ENCODE measurements around the gene MAP2K5.

Gene MAP2K5

DNA sequence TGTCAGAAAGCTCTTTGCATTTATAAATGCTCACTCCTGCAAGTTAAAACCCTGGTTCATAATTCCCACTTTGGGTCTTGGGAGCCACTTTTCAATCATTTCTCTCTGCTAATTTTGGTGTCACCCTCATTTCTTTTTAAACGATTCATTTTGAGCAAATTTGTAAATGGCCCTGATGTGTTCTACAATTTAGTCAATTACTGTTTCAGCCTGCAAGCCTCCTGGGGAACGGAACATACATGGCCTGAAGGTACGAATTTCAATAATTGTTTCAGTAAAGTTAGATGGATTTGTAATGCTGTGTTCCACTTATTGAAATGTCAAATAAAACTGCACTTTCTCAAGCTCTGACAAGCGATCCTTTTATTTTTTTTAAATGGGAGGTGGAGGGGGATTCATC lies 43.2 kb downstream of the MAP2K5 start:
- Histone ChIP-seq H3K27ac (replicated peaks; ENCODE audit: low read length) (no peak overlapping the region), H3K9me3 (replicated peaks in 1 of 2; ENCODE audit: control insufficient read depth in 2 of 2, insufficient read depth in 1 of 2, low read depth in 1 of 2, low read length in 2 of 2) (no peaks in the 10 kb centered on the region), H2AK5ac (ENCODE audit: low read depth, low read length) (no peak overlapping the region), H4K91ac (ENCODE audit: low read depth, low read length, poor library complexity) (no peak overlapping the region), H3K4ac (ENCODE audit: low read length) (no peak overlapping the region), H3K18ac (ENCODE audit: low read length) (no peak overlapping the region), H4K8ac (ENCODE audit: low read depth, low read length) (no peak overlapping the region), H2BK12ac (ENCODE audit: low read length) (no peak overlapping the region), H3K23ac (ENCODE audit: low read depth, low read length, poor library complexity) (no peak overlapping the region), H2AFZ (ENCODE audit: low read length) (no peak overlapping the region), H2BK15ac (ENCODE audit: low read length) (no peak overlapping the region), H3K4me2 (ENCODE audit: insufficient read depth, low read length, poor library complexity, severe bottlenecking) (no peak overlapping the region), H3K4me1 (ENCODE audit: control insufficient read depth in 2 of 2, insufficient read depth in 1 of 2, low read depth in 1 of 2, low read length in 2 of 2) (peaks cover 0 to 3% of the 10 kb centered on the region in 2 donors), H2BK120ac (ENCODE audit: low read depth, low read length) (no peak overlapping the region), H3K79me1 (ENCODE audit: low read depth, low read length) (no peaks in the 10 kb centered on the region), H3K9ac (ENCODE audit: low read depth, low read length, poor library complexity) (no peak overlapping the region), H3K14ac (ENCODE audit: low read length) (no peak overlapping the region), H3K27me3 (ENCODE audit: control insufficient read depth in 3 of 3, insufficient read depth in 3 of 3, low read depth in 1 of 3, low read length in 3 of 3) (no peaks in the 10 kb centered on the region), H3K36me3 (replicated peaks in 1 of 2; ENCODE audit: control insufficient read depth in 2 of 2, insufficient read depth in 2 of 2, low read length in 2 of 2) (peaks cover 1 to 21% of the 10 kb centered on the region in 2 donors), H2BK5ac (ENCODE audit: low read length) (no peak overlapping the region), H3K4me3 (ENCODE audit: low read length in 2 of 2) (no peak overlapping the region)
- no CpG with 5 or more reads among the region's 4 CpGs for WGBS, 2 donors (ENCODE audit: extremely low coverage in 2 of 2, insufficient read length in 2 of 2, insufficient replicate concordance in 1 of 2)
- no peak for DNase-seq (ENCODE audit: low spot score)

GRCh38 chr15:67587331-67587730 lies 44.8 kb downstream of the MAP2K5 start:
- Histone ChIP-seq H3K27ac (replicated peaks; ENCODE audit: low read length) (no peak overlapping the region), H2BK15ac (ENCODE audit: low read length) (no peak overlapping the region), H3K4me2 (ENCODE audit: insufficient read depth, low read length, poor library complexity, severe bottlenecking) (no peak overlapping the region), H2BK120ac (ENCODE audit: low read depth, low read length) (no peak overlapping the region), H3K27me3 (ENCODE audit: control insufficient read depth in 3 of 3, insufficient read depth in 3 of 3, low read depth in 1 of 3, low read length in 3 of 3) (no peaks in the 10 kb centered on the region), H4K91ac (ENCODE audit: low read depth, low read length, poor library complexity) (no peak overlapping the region), H3K4me1 (ENCODE audit: control insufficient read depth in 2 of 2, insufficient read depth in 1 of 2, low read depth in 1 of 2, low read length in 2 of 2) (peaks cover 0 to 3% of the 10 kb centered on the region in 2 donors), H2AK5ac (ENCODE audit: low read depth, low read length) (no peak overlapping the region), H3K4ac (ENCODE audit: low read length) (no peak overlapping the region), H4K8ac (ENCODE audit: low read depth, low read length) (no peak overlapping the region), H3K9ac (ENCODE audit: low read depth, low read length, poor library complexity) (no peak overlapping the region), H2AFZ (ENCODE audit: low read length) (no peak overlapping the region), H3K36me3 (replicated peaks in 1 of 2; ENCODE audit: control insufficient read depth in 2 of 2, insufficient read depth in 2 of 2, low read length in 2 of 2) (peaks cover 1 to 21% of the 10 kb centered on the region in 2 donors), H3K14ac (ENCODE audit: low read length) (no peak overlapping the region), H2BK12ac (ENCODE audit: low read length) (no peak overlapping the region), H3K79me1 (ENCODE audit: low read depth, low read length) (no peaks in the 10 kb centered on the region), H3K18ac (ENCODE audit: low read length) (no peak overlapping the region), H3K4me3 (ENCODE audit: low read length in 2 of 2) (no peak overlapping the region), H2BK5ac (ENCODE audit: low read length) (no peak overlapping the region), H3K9me3 (replicated peaks in 1 of 2; ENCODE audit: control insufficient read depth in 2 of 2, insufficient read depth in 1 of 2, low read depth in 1 of 2, low read length in 2 of 2) (no peaks in the 10 kb centered on the region), H3K23ac (ENCODE audit: low read depth, low read length, poor library complexity) (no peak overlapping the region)
- WGBS, 2 donors (ENCODE audit: extremely low coverage in 2 of 2, insufficient read length in 2 of 2, insufficient replicate concordance in 1 of 2): no CpG with 5 or more reads among the region's 7 CpGs
- no peak for DNase-seq (ENCODE audit: low spot score)

GRCh38 chr15:67587754-67588153 lies 45.3 kb downstream of the MAP2K5 start:
- Histone ChIP-seq H2BK15ac (ENCODE audit: low read length) (no peak overlapping the region), H3K4me1 (ENCODE audit: control insufficient read depth in 2 of 2, insufficient read depth in 1 of 2, low read depth in 1 of 2, low read length in 2 of 2) (peaks cover 0 to 3% of the 10 kb centered on the region in 2 donors), H4K91ac (ENCODE audit: low read depth, low read length, poor library complexity) (no peak overlapping the region), H4K8ac (ENCODE audit: low read depth, low read length) (no peak overlapping the region), H3K14ac (ENCODE audit: low read length) (no peak overlapping the region), H2AK5ac (ENCODE audit: low read depth, low read length) (no peak overlapping the region), H3K4me2 (ENCODE audit: insufficient read depth, low read length, poor library complexity, severe bottlenecking) (no peak overlapping the region), H3K23ac (ENCODE audit: low read depth, low read length, poor library complexity) (no peak overlapping the region), H3K79me1 (ENCODE audit: low read depth, low read length) (no peaks in the 10 kb centered on the region), H2BK12ac (ENCODE audit: low read length) (no peak overlapping the region), H3K9me3 (replicated peaks in 1 of 2; ENCODE audit: control insufficient read depth in 2 of 2, insufficient read depth in 1 of 2, low read depth in 1 of 2, low read length in 2 of 2) (no peaks in the 10 kb centered on the region), H3K27ac (replicated peaks; ENCODE audit: low read length) (no peak overlapping the region), H2AFZ (ENCODE audit: low read length) (no peak overlapping the region), H3K9ac (ENCODE audit: low read depth, low read length, poor library complexity) (no peak overlapping the region), H3K18ac (ENCODE audit: low read length) (no peak overlapping the region), H3K4me3 (ENCODE audit: low read length in 2 of 2) (no peak overlapping the region), H2BK5ac (ENCODE audit: low read length) (no peak overlapping the region), H3K4ac (ENCODE audit: low read length) (no peak overlapping the region), H3K36me3 (replicated peaks in 1 of 2; ENCODE audit: control insufficient read depth in 2 of 2, insufficient read depth in 2 of 2, low read length in 2 of 2) (peaks cover 1 to 21% of the 10 kb centered on the region in 2 donors), H3K27me3 (ENCODE audit: control insufficient read depth in 3 of 3, insufficient read depth in 3 of 3, low read depth in 1 of 3, low read length in 3 of 3) (no peaks in the 10 kb centered on the region), H2BK120ac (ENCODE audit: low read depth, low read length) (no peak overlapping the region)
- DNase-seq (ENCODE audit: low spot score): no peak
- WGBS, 2 donors (ENCODE audit: extremely low coverage in 2 of 2, insufficient read length in 2 of 2, insufficient replicate concordance in 1 of 2): no CpG with 5 or more reads among the region's 3 CpGs

DNA sequence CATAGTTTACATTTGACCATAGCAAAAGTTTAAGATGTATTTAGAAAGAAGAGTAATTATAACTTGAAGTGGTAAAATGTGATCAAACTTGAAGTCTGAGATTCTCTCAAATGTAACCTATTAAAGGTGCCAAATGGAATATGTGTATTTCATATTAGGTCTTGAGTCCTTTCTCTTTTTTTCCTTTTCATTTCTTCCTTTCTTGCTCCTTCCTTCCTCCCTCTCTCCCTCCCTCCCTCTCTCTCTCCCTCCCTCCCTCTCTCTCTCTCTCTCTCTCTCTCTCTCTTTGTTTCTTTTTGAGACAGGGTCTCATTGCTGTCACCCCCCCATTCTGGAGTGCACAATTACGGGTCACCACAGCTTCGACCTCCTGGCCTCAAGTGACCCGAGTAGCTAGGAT lies 47.7 kb downstream of the MAP2K5 start:
- no peak overlapping the region for H4K8ac ChIP-seq (ENCODE audit: low read depth, low read length)
- no peak overlapping the region for H3K9ac ChIP-seq (ENCODE audit: low read depth, low read length, poor library complexity)
- no peaks in the 10 kb centered on the region for H3K27me3 ChIP-seq (ENCODE audit: control insufficient read depth in 3 of 3, insufficient read depth in 3 of 3, low read depth in 1 of 3, low read length in 3 of 3)
- no peak overlapping the region for H2AK5ac ChIP-seq (ENCODE audit: low read depth, low read length)
- H2BK120ac ChIP-seq (ENCODE audit: low read depth, low read length): no peak overlapping the region
- H2BK12ac ChIP-seq (ENCODE audit: low read length): no peak overlapping the region
- peaks cover 1 to 25% of the 10 kb centered on the region in 2 donors for H3K36me3 ChIP-seq (replicated peaks in 1 of 2; ENCODE audit: control insufficient read depth in 2 of 2, insufficient read depth in 2 of 2, low read length in 2 of 2)
- H3K4ac ChIP-seq (ENCODE audit: low read length): no peak overlapping the region
- H4K91ac ChIP-seq (ENCODE audit: low read depth, low read length, poor library complexity): no peak overlapping the region
- no peak overlapping the region for H3K14ac ChIP-seq (ENCODE audit: low read length)
- no peaks in the 10 kb centered on the region for H3K9me3 ChIP-seq (replicated peaks in 1 of 2; ENCODE audit: control insufficient read depth in 2 of 2, insufficient read depth in 1 of 2, low read depth in 1 of 2, low read length in 2 of 2)
- no peak for DNase-seq (ENCODE audit: low spot score)
- no peak overlapping the region for H2BK5ac ChIP-seq (ENCODE audit: low read length)
- H3K23ac ChIP-seq (ENCODE audit: low read depth, low read length, poor library complexity): no peak overlapping the region
- no peak overlapping the region for H2BK15ac ChIP-seq (ENCODE audit: low read length)
- no peak overlapping the region for H3K27ac ChIP-seq (replicated peaks; ENCODE audit: low read length)
- H3K4me2 ChIP-seq (ENCODE audit: insufficient read depth, low read length, poor library complexity, severe bottlenecking): no peak overlapping the region
- no peak overlapping the region for H3K18ac ChIP-seq (ENCODE audit: low read length)
- peaks cover 2 to 15% of the 10 kb centered on the region in 2 donors for H3K4me1 ChIP-seq (ENCODE audit: control insufficient read depth in 2 of 2, insufficient read depth in 1 of 2, low read depth in 1 of 2, low read length in 2 of 2)
- H3K4me3 ChIP-seq (ENCODE audit: low read length in 2 of 2): no peak overlapping the region
- H2AFZ ChIP-seq (ENCODE audit: low read length): no peak overlapping the region
- H3K79me1 ChIP-seq (ENCODE audit: low read depth, low read length): no peaks in the 10 kb centered on the region
- WGBS, 2 donors (ENCODE audit: extremely low coverage in 2 of 2, insufficient read length in 2 of 2, insufficient replicate concordance in 1 of 2): no CpG with 5 or more reads among the region's 3 CpGs

Data from neuronal stem cell (in vitro differentiated cells).